HEK293 (cell line): ENCODE data around the gene USP3.
A peak's percentile ranks its signal among the peaks of the same experiment; 100 is the strongest.

Experiments
- KLF1 ChIP-seq: fragments of 450-650 bp; formaldehyde crosslinking; IDR thresholded peaks from 2 replicates; pipeline ENCODE4 v1.5.1; 2016; ENCODE audit warnings: missing biosample characterization, missing genetic modification characterization
- SALL2 ChIP-seq: fragments of 450-650 bp; formaldehyde crosslinking; IDR thresholded peaks from 2 replicates; pipeline ENCODE4 v1.5.0; 2017; ENCODE audit warnings: missing biosample characterization, mild to moderate bottlenecking, missing genetic modification characterization, borderline replicate concordance
- YY2 ChIP-seq: fragments of 450-650 bp; formaldehyde crosslinking; IDR thresholded peaks from 2 replicates; pipeline ENCODE4 v1.5.1; 2016; ENCODE audit warnings: missing biosample characterization, missing genetic modification characterization
- ZBTB17 ChIP-seq: fragments of 450-650 bp; formaldehyde crosslinking; IDR thresholded peaks from 2 replicates; pipeline ENCODE4 v1.5.1; 2016; ENCODE audit warnings: missing biosample characterization, missing genetic modification characterization
- ZNF132 ChIP-seq: fragments of 450-650 bp; formaldehyde crosslinking; IDR thresholded peaks from 2 replicates; pipeline ENCODE4 v1.5.1; 2017; ENCODE audit warnings: missing biosample characterization, missing genetic modification characterization, borderline replicate concordance
- ZNF529 ChIP-seq: fragments of 450-650 bp; formaldehyde crosslinking; IDR thresholded peaks from 2 replicates; pipeline ENCODE4 v1.5.1; 2017; ENCODE audit warnings: missing genetic modification characterization, missing biosample characterization; ENCODE audit not compliant: insufficient replicate concordance
- ZNF600 ChIP-seq: fragments of 450-650 bp; formaldehyde crosslinking; IDR thresholded peaks from 2 replicates; pipeline ENCODE4 v1.5.1; 2016; ENCODE audit warnings: missing biosample characterization, missing genetic modification characterization
- ZNF660 ChIP-seq: fragments of 450-650 bp; IDR thresholded peaks from 2 replicates; pipeline ENCODE4 v1.5.1; 2018; ENCODE audit warnings: missing biosample characterization, mild to moderate bottlenecking, missing genetic modification characterization
- TF ChIP-seq, protein P1 (sequence below): fragments of 450-650 bp; formaldehyde crosslinking; IDR thresholded peaks from 2 replicates; pipeline ENCODE4 v1.5.1; 2017; ENCODE audit warnings: missing biosample characterization, missing genetic modification characterization
- TF ChIP-seq, protein P2 (sequence below): fragments of 450-650 bp; formaldehyde crosslinking; IDR thresholded peaks from 2 replicates; pipeline ENCODE4 v1.5.1; 2016; ENCODE audit warnings: missing biosample characterization, missing genetic modification characterization, borderline replicate concordance
- TF ChIP-seq, protein P3 (sequence below): fragments of 450-650 bp; formaldehyde crosslinking; IDR thresholded peaks from 2 replicates; pipeline ENCODE4 v1.5.1; 2016; ENCODE audit warnings: missing biosample characterization, missing genetic modification characterization
- TF ChIP-seq, protein P4 (sequence below): fragments of 450-650 bp; IDR thresholded peaks from 2 replicates; pipeline ENCODE4 v1.5.1; 2018; ENCODE audit warnings: missing biosample characterization, mild to moderate bottlenecking, missing genetic modification characterization
- TF ChIP-seq, protein P5 (sequence below): fragments of 450-650 bp; formaldehyde crosslinking; IDR thresholded peaks from 2 replicates; pipeline ENCODE4 v1.5.1; 2016; ENCODE audit warnings: missing biosample characterization, missing genetic modification characterization
- TF ChIP-seq, protein P6 (sequence below): fragments of 450-650 bp; formaldehyde crosslinking; IDR thresholded peaks from 2 replicates; pipeline ENCODE4 v1.5.1; 2016; ENCODE audit warnings: missing biosample characterization, missing genetic modification characterization
- TF ChIP-seq, protein P7 (sequence below): fragments of 450-650 bp; formaldehyde crosslinking; IDR thresholded peaks from 2 replicates; pipeline ENCODE4 v1.5.1; 2016; ENCODE audit warnings: missing biosample characterization, missing genetic modification characterization, borderline replicate concordance
- TF ChIP-seq, protein P8 (sequence below): fragments of 450-650 bp; formaldehyde crosslinking; optimal IDR thresholded peaks from 2 replicates; pipeline ENCODE3; 2016; ENCODE audit warnings: missing biosample characterization, mild to moderate bottlenecking, missing genetic modification characterization

USP3 gene

DNA sequence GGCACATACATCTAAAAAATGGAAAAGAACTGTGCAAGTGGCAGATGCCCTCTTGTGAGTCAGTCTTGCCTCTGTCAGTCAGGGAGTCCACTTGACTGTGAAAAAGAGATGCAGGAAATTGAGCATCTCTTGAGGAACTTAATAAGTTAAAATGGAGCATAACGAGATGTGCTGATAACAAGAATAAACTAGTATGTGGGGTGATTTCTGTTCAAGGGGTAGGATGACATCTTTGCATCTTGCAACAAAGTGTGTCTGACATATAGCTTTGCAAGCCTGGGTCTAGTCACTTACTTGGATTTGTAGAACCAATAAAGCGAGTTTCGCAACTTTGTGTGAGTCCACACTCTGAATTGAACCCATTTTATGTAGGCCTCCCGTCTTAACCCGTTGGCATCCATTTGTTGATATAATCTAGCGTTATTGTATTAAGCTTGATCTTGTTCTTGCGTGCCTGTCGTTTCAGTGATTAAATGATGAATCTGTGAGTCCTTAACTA is 2.2 kb downstream of the USP3 start (continued):
- TF ChIP-seq, protein P1, sequence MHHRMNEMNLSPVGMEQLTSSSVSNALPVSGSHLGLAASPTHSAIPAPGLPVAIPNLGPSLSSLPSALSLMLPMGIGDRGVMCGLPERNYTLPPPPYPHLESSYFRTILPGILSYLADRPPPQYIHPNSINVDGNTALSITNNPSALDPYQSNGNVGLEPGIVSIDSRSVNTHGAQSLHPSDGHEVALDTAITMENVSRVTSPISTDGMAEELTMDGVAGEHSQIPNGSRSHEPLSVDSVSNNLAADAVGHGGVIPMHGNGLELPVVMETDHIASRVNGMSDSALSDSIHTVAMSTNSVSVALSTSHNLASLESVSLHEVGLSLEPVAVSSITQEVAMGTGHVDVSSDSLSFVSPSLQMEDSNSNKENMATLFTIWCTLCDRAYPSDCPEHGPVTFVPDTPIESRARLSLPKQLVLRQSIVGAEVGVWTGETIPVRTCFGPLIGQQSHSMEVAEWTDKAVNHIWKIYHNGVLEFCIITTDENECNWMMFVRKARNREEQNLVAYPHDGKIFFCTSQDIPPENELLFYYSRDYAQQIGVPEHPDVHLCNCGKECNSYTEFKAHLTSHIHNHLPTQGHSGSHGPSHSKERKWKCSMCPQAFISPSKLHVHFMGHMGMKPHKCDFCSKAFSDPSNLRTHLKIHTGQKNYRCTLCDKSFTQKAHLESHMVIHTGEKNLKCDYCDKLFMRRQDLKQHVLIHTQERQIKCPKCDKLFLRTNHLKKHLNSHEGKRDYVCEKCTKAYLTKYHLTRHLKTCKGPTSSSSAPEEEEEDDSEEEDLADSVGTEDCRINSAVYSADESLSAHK (tag by site-specific recombination): 0 out of 2 replicates have a peak, but pooled peaks have one; percentile 33
- TF ChIP-seq, protein P2, sequence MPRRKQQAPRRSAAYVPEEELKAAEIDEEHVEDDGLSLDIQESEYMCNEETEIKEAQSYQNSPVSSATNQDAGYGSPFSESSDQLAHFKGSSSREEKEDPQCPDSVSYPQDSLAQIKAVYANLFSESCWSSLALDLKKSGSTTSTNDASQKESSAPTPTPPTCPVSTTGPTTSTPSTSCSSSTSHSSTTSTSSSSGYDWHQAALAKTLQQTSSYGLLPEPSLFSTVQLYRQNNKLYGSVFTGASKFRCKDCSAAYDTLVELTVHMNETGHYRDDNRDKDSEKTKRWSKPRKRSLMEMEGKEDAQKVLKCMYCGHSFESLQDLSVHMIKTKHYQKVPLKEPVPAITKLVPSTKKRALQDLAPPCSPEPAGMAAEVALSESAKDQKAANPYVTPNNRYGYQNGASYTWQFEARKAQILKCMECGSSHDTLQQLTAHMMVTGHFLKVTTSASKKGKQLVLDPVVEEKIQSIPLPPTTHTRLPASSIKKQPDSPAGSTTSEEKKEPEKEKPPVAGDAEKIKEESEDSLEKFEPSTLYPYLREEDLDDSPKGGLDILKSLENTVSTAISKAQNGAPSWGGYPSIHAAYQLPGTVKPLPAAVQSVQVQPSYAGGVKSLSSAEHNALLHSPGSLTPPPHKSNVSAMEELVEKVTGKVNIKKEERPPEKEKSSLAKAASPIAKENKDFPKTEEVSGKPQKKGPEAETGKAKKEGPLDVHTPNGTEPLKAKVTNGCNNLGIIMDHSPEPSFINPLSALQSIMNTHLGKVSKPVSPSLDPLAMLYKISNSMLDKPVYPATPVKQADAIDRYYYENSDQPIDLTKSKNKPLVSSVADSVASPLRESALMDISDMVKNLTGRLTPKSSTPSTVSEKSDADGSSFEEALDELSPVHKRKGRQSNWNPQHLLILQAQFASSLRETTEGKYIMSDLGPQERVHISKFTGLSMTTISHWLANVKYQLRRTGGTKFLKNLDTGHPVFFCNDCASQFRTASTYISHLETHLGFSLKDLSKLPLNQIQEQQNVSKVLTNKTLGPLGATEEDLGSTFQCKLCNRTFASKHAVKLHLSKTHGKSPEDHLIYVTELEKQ (tag by site-specific recombination): peak; percentile 56; the same call in 1 of the 2 replicates
- TF ChIP-seq ZNF600 (tag by site-specific recombination) (peak; percentile 55), ZNF529 (tag by site-specific recombination) (no peak), SALL2 (tag by site-specific recombination) (no peak), YY2 (no peak), KLF1 (tag by site-specific recombination) (no peak), ZBTB17 (tag by site-specific recombination) (peak; percentile 83), ZNF132 (tag by site-specific recombination) (no peak), ZNF660 (tag by site-specific recombination) (no peak)
- TF ChIP-seq, protein P3, sequence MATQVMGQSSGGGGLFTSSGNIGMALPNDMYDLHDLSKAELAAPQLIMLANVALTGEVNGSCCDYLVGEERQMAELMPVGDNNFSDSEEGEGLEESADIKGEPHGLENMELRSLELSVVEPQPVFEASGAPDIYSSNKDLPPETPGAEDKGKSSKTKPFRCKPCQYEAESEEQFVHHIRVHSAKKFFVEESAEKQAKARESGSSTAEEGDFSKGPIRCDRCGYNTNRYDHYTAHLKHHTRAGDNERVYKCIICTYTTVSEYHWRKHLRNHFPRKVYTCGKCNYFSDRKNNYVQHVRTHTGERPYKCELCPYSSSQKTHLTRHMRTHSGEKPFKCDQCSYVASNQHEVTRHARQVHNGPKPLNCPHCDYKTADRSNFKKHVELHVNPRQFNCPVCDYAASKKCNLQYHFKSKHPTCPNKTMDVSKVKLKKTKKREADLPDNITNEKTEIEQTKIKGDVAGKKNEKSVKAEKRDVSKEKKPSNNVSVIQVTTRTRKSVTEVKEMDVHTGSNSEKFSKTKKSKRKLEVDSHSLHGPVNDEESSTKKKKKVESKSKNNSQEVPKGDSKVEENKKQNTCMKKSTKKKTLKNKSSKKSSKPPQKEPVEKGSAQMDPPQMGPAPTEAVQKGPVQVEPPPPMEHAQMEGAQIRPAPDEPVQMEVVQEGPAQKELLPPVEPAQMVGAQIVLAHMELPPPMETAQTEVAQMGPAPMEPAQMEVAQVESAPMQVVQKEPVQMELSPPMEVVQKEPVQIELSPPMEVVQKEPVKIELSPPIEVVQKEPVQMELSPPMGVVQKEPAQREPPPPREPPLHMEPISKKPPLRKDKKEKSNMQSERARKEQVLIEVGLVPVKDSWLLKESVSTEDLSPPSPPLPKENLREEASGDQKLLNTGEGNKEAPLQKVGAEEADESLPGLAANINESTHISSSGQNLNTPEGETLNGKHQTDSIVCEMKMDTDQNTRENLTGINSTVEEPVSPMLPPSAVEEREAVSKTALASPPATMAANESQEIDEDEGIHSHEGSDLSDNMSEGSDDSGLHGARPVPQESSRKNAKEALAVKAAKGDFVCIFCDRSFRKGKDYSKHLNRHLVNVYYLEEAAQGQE: no peak
- TF ChIP-seq, protein P4, sequence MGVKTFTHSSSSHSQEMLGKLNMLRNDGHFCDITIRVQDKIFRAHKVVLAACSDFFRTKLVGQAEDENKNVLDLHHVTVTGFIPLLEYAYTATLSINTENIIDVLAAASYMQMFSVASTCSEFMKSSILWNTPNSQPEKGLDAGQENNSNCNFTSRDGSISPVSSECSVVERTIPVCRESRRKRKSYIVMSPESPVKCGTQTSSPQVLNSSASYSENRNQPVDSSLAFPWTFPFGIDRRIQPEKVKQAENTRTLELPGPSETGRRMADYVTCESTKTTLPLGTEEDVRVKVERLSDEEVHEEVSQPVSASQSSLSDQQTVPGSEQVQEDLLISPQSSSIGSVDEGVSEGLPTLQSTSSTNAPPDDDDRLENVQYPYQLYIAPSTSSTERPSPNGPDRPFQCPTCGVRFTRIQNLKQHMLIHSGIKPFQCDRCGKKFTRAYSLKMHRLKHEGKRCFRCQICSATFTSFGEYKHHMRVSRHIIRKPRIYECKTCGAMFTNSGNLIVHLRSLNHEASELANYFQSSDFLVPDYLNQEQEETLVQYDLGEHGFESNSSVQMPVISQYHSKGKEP (tag by site-specific recombination): peak; percentile 69; the same call in 1 of the 2 replicates
- TF ChIP-seq, protein P5, sequence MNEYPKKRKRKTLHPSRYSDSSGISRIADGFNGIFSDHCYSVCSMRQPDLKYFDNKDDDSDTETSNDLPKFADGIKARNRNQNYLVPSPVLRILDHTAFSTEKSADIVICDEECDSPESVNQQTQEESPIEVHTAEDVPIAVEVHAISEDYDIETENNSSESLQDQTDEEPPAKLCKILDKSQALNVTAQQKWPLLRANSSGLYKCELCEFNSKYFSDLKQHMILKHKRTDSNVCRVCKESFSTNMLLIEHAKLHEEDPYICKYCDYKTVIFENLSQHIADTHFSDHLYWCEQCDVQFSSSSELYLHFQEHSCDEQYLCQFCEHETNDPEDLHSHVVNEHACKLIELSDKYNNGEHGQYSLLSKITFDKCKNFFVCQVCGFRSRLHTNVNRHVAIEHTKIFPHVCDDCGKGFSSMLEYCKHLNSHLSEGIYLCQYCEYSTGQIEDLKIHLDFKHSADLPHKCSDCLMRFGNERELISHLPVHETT (tag by site-specific recombination): peak; percentile 46; the same call in 1 of the 2 replicates
- TF ChIP-seq, protein P6, sequence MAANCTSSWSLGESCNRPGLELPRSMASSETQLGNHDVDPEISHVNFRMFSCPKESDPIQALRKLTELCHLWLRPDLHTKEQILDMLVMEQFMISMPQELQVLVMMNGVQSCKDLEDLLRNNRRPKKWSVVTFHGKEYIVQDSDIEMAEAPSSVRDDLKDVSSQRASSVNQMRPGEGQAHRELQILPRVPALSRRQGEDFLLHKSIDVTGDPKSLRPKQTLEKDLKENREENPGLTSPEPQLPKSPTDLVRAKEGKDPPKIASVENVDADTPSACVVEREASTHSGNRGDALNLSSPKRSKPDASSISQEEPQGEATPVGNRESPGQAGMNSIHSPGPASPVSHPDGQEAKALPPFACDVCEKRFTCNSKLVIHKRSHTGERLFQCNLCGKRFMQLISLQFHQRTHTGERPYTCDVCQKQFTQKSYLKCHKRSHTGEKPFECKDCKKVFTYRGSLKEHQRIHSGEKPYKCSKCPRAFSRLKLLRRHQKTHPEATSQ: no peak
- TF ChIP-seq, protein P7, sequence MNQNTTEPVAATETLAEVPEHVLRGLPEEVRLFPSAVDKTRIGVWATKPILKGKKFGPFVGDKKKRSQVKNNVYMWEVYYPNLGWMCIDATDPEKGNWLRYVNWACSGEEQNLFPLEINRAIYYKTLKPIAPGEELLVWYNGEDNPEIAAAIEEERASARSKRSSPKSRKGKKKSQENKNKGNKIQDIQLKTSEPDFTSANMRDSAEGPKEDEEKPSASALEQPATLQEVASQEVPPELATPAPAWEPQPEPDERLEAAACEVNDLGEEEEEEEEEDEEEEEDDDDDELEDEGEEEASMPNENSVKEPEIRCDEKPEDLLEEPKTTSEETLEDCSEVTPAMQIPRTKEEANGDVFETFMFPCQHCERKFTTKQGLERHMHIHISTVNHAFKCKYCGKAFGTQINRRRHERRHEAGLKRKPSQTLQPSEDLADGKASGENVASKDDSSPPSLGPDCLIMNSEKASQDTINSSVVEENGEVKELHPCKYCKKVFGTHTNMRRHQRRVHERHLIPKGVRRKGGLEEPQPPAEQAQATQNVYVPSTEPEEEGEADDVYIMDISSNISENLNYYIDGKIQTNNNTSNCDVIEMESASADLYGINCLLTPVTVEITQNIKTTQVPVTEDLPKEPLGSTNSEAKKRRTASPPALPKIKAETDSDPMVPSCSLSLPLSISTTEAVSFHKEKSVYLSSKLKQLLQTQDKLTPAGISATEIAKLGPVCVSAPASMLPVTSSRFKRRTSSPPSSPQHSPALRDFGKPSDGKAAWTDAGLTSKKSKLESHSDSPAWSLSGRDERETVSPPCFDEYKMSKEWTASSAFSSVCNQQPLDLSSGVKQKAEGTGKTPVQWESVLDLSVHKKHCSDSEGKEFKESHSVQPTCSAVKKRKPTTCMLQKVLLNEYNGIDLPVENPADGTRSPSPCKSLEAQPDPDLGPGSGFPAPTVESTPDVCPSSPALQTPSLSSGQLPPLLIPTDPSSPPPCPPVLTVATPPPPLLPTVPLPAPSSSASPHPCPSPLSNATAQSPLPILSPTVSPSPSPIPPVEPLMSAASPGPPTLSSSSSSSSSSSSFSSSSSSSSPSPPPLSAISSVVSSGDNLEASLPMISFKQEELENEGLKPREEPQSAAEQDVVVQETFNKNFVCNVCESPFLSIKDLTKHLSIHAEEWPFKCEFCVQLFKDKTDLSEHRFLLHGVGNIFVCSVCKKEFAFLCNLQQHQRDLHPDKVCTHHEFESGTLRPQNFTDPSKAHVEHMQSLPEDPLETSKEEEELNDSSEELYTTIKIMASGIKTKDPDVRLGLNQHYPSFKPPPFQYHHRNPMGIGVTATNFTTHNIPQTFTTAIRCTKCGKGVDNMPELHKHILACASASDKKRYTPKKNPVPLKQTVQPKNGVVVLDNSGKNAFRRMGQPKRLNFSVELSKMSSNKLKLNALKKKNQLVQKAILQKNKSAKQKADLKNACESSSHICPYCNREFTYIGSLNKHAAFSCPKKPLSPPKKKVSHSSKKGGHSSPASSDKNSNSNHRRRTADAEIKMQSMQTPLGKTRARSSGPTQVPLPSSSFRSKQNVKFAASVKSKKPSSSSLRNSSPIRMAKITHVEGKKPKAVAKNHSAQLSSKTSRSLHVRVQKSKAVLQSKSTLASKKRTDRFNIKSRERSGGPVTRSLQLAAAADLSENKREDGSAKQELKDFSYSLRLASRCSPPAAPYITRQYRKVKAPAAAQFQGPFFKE (tag by site-specific recombination): no peak
- TF ChIP-seq, protein P8, sequence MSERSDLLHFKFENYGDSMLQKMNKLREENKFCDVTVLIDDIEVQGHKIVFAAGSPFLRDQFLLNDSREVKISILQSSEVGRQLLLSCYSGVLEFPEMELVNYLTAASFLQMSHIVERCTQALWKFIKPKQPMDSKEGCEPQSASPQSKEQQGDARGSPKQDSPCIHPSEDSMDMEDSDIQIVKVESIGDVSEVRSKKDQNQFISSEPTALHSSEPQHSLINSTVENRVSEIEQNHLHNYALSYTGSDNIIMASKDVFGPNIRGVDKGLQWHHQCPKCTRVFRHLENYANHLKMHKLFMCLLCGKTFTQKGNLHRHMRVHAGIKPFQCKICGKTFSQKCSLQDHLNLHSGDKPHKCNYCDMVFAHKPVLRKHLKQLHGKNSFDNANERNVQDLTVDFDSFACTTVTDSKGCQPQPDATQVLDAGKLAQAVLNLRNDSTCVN (tag by site-specific recombination): no peak
